SK-N-SH treated with all-trans-retinoic acid at 6 μM for 48 hours (cell line): ENCODE measurements around the gene KSR2.

Experiments used
- OSR1 ChIP-seq: fragments of 250-450 bp; sonication (Bioruptor Pico); IDR thresholded peaks from 2 replicates; pipeline ENCODE4 v1.8.0; 2022; ENCODE audit warnings: moderate library complexity, mild to moderate bottlenecking, inconsistent platforms
- PPARA ChIP-seq: fragments of 250-450 bp; sonication (Bioruptor Pico); IDR thresholded peaks from 2 replicates; pipeline ENCODE4 v1.5.0; 2020; ENCODE audit warnings: mild to moderate bottlenecking, borderline replicate concordance
- RARB ChIP-seq: fragments of 250-450 bp; sonication (Bioruptor Pico); IDR thresholded peaks from 2 replicates; pipeline ENCODE4 v1.8.0; 2021; ENCODE audit warnings: mild to moderate bottlenecking, moderate library complexity
- TF ChIP-seq, protein P1 (sequence below): fragments of 250-450 bp; sonication (Bioruptor Pico); IDR thresholded peaks from 2 replicates; pipeline ENCODE4 v1.8.0; 2020; ENCODE audit warnings: mild to moderate bottlenecking, moderate library complexity, borderline replicate concordance

GRCh38 chr12:117890644-117891043, 78.1 kb downstream of the KSR2 start:
- no peak for TF ChIP-seq RARB (CRISPR knock-in tag)
- TF ChIP-seq PPARA (CRISPR knock-in tag) = no peak
- TF ChIP-seq, protein P1, sequence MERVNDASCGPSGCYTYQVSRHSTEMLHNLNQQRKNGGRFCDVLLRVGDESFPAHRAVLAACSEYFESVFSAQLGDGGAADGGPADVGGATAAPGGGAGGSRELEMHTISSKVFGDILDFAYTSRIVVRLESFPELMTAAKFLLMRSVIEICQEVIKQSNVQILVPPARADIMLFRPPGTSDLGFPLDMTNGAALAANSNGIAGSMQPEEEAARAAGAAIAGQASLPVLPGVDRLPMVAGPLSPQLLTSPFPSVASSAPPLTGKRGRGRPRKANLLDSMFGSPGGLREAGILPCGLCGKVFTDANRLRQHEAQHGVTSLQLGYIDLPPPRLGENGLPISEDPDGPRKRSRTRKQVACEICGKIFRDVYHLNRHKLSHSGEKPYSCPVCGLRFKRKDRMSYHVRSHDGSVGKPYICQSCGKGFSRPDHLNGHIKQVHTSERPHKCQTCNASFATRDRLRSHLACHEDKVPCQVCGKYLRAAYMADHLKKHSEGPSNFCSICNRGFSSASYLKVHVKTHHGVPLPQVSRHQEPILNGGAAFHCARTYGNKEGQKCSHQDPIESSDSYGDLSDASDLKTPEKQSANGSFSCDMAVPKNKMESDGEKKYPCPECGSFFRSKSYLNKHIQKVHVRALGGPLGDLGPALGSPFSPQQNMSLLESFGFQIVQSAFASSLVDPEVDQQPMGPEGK = no peak
- no peak for TF ChIP-seq OSR1 (CRISPR knock-in tag)
